ENCODE measurements around the gene TLE1.

TLE1 gene

DNA sequence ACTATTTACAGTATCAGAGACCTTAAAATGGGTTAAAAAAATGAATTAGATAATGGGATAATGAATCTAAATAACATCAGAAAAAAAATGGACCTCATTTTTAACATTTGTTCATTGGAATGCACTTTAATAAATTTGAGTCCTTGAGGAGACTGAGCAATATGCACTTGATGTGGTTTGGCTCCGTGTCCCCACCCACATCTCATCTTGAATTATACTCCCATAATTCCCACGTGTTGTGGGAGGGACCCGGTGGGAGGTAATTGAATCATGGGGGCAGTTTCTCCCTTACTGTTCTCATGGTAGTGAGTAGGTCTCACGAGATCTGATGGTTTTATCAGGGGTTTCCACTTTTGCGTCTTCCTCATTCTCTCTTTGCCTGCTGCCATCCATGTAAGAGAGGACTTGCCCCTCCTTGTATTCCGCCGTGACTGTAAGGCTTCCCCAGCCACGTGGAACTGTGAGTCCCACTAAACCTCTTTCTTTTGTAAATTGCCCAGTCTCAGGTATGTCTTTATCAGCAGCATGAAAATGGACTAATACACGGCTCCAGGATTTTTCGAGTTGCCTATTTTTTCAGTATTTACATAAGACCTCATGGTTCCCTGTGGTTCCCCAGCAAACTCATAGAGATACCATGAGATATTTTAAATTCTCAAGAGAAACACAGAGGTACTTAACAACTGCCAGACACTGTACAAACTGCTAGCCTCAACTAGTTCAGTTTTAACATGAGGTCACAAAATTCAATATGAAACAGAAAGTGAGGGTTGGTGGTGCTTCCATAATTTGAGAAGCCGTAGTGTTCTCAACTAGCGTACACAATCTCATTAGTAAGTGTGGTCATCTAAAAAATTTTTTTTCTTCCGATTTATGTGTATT, 128.3 kb downstream of the TLE1 start:
- Histone ChIP-seq H3K27me3 (ENCODE audit: insufficient read depth, low read depth, severe bottlenecking) (no peaks in the 10 kb centered on the region), H3K36me3 (no peaks in the 10 kb centered on the region), H3K9me3 (ENCODE audit: severe bottlenecking) (no peaks in the 10 kb centered on the region), H3K4me3 (ENCODE audit: low read depth, low read length) (no peak overlapping the region), H3K27ac (no peak overlapping the region)
- DNase-seq: no peak
- TF ChIP-seq, protein P1, sequence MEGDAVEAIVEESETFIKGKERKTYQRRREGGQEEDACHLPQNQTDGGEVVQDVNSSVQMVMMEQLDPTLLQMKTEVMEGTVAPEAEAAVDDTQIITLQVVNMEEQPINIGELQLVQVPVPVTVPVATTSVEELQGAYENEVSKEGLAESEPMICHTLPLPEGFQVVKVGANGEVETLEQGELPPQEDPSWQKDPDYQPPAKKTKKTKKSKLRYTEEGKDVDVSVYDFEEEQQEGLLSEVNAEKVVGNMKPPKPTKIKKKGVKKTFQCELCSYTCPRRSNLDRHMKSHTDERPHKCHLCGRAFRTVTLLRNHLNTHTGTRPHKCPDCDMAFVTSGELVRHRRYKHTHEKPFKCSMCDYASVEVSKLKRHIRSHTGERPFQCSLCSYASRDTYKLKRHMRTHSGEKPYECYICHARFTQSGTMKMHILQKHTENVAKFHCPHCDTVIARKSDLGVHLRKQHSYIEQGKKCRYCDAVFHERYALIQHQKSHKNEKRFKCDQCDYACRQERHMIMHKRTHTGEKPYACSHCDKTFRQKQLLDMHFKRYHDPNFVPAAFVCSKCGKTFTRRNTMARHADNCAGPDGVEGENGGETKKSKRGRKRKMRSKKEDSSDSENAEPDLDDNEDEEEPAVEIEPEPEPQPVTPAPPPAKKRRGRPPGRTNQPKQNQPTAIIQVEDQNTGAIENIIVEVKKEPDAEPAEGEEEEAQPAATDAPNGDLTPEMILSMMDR (IDR thresholded peaks at IDR 0.05; ENCODE audit: low read depth, low read length): no peak

DNA sequence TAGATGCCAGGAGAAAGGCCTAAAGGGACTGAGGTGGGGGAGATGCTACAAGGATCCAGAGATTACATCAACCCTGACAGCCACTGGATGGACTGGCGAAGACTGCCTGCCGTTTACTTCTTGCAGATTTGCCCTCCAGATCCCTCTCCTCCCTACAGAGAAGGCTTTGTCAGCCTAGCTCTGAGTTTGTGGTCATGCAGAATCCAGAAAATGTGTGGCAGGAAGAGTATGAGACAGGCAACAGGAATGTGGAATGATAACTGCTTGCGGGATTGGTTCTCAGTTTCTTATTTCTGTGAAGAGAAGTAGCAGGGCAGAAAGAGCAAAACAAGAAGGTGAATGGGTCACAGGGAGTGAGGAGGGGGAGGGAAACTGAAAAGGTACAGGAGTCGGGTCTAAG, 129.6 kb downstream of the TLE1 start:
- Histone ChIP-seq H3K27me3 (ENCODE audit: insufficient read depth, low read depth, severe bottlenecking) (no peaks in the 10 kb centered on the region), H3K9me3 (ENCODE audit: severe bottlenecking) (no peaks in the 10 kb centered on the region), H3K4me3 (ENCODE audit: low read depth, low read length) (no peak overlapping the region), H3K36me3 (no peaks in the 10 kb centered on the region), H3K27ac (no peak overlapping the region)
- no peak for DNase-seq
- TF ChIP-seq, protein P1 (IDR thresholded peaks at IDR 0.05; ENCODE audit: low read depth, low read length): no peak

DNA sequence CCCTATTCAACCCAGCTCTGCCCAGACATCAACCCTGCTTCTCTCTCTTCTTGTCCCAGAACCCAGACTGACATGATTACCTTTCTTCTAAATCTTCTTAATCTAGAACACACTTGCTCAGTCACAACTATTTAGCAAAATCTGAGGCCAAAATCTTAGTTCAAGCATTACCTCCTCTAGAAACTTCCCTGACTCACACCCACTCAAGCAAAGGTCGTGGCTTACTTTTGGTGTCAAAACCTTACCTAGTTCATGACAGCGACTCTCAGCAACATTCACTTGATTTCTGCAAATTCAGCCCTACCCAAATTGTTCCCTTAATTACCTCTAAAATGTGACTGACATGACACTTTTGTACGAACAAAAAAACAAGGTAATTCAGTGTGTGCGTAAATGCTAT, 130.2 kb downstream of the TLE1 start:
- Histone ChIP-seq H3K27me3 (ENCODE audit: insufficient read depth, low read depth, severe bottlenecking) (no peaks in the 10 kb centered on the region), H3K36me3 (no peaks in the 10 kb centered on the region), H3K27ac (no peak overlapping the region), H3K9me3 (ENCODE audit: severe bottlenecking) (no peaks in the 10 kb centered on the region), H3K4me3 (ENCODE audit: low read depth, low read length) (no peak overlapping the region)
- TF ChIP-seq, protein P1 (IDR thresholded peaks at IDR 0.05; ENCODE audit: low read depth, low read length): no peak
- DNase-seq: no peak

DNA sequence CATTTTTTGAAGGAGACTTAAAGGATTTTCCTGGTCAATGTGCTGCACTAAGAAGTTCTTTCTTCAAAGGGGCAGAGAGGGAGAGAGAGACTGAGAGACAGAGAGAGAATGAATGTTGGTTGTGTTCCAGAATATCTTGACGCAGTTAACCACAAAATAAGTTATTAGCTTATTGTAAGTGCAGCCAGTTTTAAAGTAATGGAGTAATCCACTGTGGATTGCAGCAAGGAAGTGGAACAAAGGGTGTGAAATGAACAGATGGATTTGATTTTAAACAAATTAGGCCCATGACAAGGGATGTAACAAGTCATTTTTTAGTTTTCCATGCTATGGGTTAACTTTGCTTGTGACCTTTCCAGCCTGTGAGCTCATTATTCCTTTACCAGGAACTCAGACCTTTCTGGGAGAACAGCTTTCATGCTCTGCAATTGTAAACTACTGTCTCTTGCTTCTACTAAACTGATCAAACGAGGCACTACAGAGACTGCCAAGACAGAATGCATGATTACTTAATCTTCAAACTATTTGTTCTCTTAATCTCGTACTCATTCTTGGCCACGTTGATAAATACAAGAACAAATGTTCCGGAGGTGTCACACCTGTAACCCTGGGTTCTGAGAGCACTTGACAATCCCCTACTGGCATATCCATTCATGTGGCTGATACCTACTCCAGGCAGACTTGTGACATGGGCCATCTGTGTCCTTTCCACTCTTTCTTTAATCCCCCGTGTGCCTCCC, 131.1 kb downstream of the TLE1 start:
- H3K27me3 ChIP-seq (ENCODE audit: insufficient read depth, low read depth, severe bottlenecking): no peaks in the 10 kb centered on the region
- H3K9me3 ChIP-seq (ENCODE audit: severe bottlenecking): no peaks in the 10 kb centered on the region
- H3K27ac ChIP-seq: peak overlapping the region; percentile 2; the same call in 1 of the 2 replicates
- DNase-seq: peak; percentile 23
- no peaks in the 10 kb centered on the region for H3K36me3 ChIP-seq
- TF ChIP-seq, protein P1 (IDR thresholded peaks at IDR 0.05; ENCODE audit: low read depth, low read length): no peak
- H3K4me3 ChIP-seq (ENCODE audit: low read depth, low read length): no peak overlapping the region

DNA sequence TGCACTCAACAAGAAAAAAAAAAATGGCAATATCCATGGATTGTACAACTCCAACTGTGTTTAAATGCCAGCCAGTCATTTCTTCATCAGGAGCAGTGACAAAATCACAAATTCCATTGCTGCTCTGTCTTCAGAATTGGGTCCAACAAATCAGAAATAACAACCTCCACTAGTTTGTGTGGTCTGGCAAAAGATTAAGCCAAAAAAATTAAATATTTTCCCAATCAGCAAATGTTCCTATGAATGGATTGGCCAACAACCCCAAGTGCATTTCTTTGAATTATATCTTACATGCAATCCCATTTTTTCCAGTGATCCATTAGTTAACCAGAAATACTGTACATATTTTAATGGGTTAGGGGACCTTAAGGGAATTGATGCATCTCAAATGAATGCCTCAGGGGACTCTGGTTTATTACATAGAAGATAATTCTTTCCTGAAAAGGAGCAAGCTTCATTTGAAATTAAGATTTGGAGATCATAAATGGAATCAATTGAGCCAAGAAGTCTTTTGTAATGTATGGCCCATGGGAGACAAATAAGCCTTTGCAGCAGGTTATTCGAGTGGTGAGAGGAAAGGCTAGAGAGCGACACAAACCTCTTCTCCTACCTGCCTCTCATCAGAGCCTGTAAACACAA, 131.8 kb downstream of the TLE1 start:
- Histone ChIP-seq H3K9me3 (ENCODE audit: severe bottlenecking) (no peaks in the 10 kb centered on the region), H3K36me3 (no peaks in the 10 kb centered on the region), H3K4me3 (ENCODE audit: low read depth, low read length) (no peak overlapping the region), H3K27me3 (ENCODE audit: insufficient read depth, low read depth, severe bottlenecking) (no peaks in the 10 kb centered on the region), H3K27ac (peak overlapping the region; percentile 2; the same call in 1 of the 2 replicates)
- TF ChIP-seq, protein P1 (IDR thresholded peaks at IDR 0.05; ENCODE audit: low read depth, low read length): no peak
- no peak for DNase-seq

Data from WERI-Rb-1 (cell line).